ENCODE data around the gene USF2. TPM values are rescaled to one million over a fixed set of nuclear protein-coding genes. Genes with fewer than 3 reads are reported as not detected.

The USF2 gene
- total and polyA plus RNA-seq, 8 donors = 26.8 to 109 (median 86.0) TPM

DNA sequence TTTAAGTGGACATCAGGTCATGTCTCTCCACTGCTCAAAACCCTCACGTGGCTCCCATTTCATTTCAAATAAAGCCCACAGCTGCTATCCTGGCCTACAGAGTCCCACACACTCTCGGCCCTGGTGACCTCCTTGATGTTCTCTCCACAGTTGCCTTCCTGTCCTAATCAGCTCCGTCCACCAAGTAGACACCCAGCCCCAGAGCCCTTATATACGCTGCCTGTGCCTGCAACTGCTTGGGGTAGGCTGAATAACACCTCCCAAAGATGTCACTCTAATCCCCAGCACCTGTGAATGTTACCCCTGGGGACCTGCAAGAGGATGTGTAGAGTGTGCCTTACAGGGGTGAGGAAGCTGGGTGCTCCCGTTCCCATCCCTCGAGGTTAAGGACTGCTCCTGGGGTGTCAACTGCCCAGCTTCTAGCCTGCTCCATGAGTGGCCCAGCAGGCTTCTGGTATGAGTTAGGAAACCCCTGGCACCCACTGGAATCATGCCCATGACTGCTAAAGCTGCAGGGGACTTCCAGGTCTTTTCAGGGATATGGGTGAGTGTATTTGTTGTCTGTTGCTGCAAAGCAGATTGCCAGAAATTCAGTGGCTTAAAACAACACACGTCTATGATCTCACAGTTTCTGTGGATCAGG lies 46.3 kb upstream of the USF2 start:
- DNase-seq = no peak
- WGBS, 5 donors = 78 to 92% (median 83%) methylated on average over 6 to 7 of the region's 7 CpGs
- intact Hi-C loops (cut with DNase I; ENCODE audit: low total_unique reads) = no loop called here
- Histone ChIP-seq H3K9me3 (peaks cover 0 to 9% (median 2%) of the 10 kb centered on the region in 4 donors), H3K36me3 (no peaks in the 10 kb centered on the region), H3K4me1 (peaks cover 5 to 30% (median 19%) of the 10 kb centered on the region in 4 donors), H3K27ac (no peak overlapping the region), H3K4me3 (no peak overlapping the region), H3K27me3 (peaks cover 0 to 10% (median 0%) of the 10 kb centered on the region in 3 donors)
- TF ChIP-seq EP300 (IDR thresholded peaks at IDR 0.05) (no peak), POLR2A (IDR thresholded peaks at IDR 0.05) (no peak), POLR2AphosphoS5 (IDR thresholded peaks at IDR 0.05) (no peak)
- TF ChIP-seq, protein P1, sequence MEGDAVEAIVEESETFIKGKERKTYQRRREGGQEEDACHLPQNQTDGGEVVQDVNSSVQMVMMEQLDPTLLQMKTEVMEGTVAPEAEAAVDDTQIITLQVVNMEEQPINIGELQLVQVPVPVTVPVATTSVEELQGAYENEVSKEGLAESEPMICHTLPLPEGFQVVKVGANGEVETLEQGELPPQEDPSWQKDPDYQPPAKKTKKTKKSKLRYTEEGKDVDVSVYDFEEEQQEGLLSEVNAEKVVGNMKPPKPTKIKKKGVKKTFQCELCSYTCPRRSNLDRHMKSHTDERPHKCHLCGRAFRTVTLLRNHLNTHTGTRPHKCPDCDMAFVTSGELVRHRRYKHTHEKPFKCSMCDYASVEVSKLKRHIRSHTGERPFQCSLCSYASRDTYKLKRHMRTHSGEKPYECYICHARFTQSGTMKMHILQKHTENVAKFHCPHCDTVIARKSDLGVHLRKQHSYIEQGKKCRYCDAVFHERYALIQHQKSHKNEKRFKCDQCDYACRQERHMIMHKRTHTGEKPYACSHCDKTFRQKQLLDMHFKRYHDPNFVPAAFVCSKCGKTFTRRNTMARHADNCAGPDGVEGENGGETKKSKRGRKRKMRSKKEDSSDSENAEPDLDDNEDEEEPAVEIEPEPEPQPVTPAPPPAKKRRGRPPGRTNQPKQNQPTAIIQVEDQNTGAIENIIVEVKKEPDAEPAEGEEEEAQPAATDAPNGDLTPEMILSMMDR (IDR thresholded peaks at IDR 0.05) = no peak

DNA sequence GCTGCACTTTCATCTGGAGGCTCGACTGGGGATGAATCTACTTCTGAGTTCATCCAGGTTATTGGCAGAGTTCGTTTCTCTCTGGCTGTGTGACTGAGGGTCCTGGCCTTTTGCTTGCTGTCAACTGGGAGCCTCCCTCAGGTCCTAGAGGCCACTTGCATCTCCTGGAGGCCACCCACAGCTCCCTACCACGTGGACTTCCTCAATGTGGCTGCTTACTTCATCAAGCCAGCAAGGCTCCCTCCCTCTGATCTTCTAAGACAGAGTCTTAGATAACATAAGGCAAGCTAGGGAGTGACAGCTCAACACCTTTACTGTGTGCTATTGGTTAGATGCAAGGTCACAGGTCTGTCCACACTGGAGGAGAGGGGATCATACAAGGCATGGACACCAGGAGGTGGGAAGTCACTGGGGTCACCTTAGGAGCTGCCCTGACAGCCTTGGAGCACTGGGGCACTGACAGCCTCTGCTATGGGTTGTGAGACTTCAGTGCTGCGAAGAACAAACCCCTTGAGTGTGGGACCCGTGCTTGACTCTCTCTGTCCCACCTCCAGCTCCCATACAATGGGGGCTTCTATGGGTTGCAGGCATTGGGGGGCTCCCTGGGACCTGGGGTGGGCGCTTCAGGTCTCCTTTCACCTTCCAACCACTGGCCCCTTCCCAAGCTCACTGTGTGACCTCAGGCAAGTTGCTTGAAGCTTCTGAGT lies 45.5 kb upstream of the USF2 start:
- H3K36me3 ChIP-seq = no peaks in the 10 kb centered on the region
- WGBS, 5 donors = 57 to 73% (median 68%) methylated on average over 5 to 6 of the region's 6 CpGs

DNA sequence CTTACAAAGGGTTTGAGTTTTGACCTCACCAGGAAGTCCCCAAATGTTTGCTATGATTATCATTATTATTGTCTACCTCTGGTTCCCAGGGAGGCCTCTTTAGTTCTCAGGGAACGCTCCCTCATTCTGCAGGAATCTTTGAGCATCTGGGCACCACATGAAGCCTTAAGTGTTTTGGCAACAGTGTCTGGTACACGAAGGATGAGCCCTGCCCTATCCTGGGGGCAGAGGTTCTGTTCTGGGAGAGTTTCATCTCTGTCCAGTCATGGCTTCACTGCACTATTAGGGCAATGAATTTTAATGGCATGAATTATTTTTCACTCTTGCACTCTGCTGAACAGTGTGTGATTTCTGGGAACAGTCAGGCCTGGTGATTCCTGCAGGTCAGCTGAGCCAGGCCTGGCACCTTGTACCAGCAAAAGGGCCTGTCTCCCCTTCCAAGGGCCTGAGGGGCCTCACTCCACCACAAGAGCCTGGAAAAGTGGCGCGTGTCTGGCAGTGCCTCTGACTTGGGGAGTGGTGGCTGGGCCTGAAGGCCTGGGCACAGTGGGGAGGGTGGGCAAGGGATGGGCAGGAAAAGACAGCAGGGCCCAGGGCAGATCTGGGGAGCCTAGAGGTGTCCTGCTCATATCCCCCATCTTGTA lies 44.8 kb upstream of the USF2 start:
- Histone ChIP-seq H3K4me1 (peaks cover 5 to 30% (median 19%) of the 10 kb centered on the region in 4 donors), H3K36me3 (no peaks in the 10 kb centered on the region), H3K9me3 (peaks cover 0 to 8% (median 2%) of the 10 kb centered on the region in 4 donors), H3K27ac (no peak overlapping the region), H3K4me3 (no peak overlapping the region), H3K27me3 (peaks cover 0 to 10% (median 0%) of the 10 kb centered on the region in 3 donors)
- intact Hi-C loops (cut with DNase I; ENCODE audit: low total_unique reads) = no loop called here
- no peak for DNase-seq
- TF ChIP-seq, protein P1 (IDR thresholded peaks at IDR 0.05) = no peak
- TF ChIP-seq POLR2AphosphoS5 (IDR thresholded peaks at IDR 0.05) (no peak), EP300 (IDR thresholded peaks at IDR 0.05) (no peak), POLR2A (IDR thresholded peaks at IDR 0.05) (no peak)
- WGBS, 5 donors = 69 to 82% (median 75%) methylated on average over 4 of the region's 4 CpGs

More for the DNA sequence above, 45.5 kb upstream of the USF2 start:
- peaks cover 5 to 30% (median 19%) of the 10 kb centered on the region in 4 donors for H3K4me1 ChIP-seq
- no peak for DNase-seq
- H3K4me3 ChIP-seq = no peak overlapping the region
- H3K9me3 ChIP-seq = peaks cover 0 to 9% (median 2%) of the 10 kb centered on the region in 4 donors
- intact Hi-C loops (cut with DNase I; ENCODE audit: low total_unique reads) = no loop called here
- TF ChIP-seq, protein P1 (IDR thresholded peaks at IDR 0.05) = no peak
- TF ChIP-seq POLR2AphosphoS5 (IDR thresholded peaks at IDR 0.05) (no peak), EP300 (IDR thresholded peaks at IDR 0.05) (no peak)
- no peak overlapping the region for H3K27ac ChIP-seq
- peaks cover 0 to 10% (median 0%) of the 10 kb centered on the region in 3 donors for H3K27me3 ChIP-seq

Measured in stomach (tissue), 9 donors.